OCI-LY3 (cell line): ENCODE results near the gene RAPGEF2.

ENCODE experiments used
- CTCF ChIP-seq: fragments of 200-600, 300-600 bp; sonication (generic); IDR thresholded peaks from 2 replicates; pipeline ENCODE4 v1.5.1; 2014; ENCODE audit warnings: antibody characterized with exemption, low read length, low read depth
- EZH2phosphoT487 ChIP-seq: fragments of 200-600 bp; shearing (Covaris generic); IDR thresholded peaks from 2 replicates; pipeline ENCODE4 v1.6.1; 2018; ENCODE audit warnings: antibody characterized with exemption, mixed run types, low read depth

DNA sequence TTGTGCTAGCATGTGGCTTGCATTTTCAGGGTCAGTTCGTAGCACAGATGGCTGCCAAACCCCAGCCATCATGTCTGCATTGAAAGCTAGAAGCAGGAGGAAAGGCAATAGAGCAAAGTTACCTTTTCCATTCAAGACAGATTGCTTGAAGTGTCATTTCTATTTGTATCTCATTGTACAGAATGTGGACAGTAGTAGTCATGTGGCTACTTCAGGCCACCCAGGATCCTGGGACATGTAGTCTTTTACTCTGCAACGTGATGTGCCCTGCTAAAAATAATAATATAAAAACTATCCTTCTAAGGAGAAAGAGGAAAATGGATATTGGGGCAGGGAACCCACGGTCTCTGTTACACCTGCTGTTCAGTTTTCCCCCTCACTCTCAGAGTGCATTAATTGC is 118.4 kb downstream of the RAPGEF2 start:
- TF ChIP-seq CTCF (no peak), EZH2phosphoT487 (no peak)
